Measurements from ENCODE around the gene CACNG3. TPM values are rescaled to one million over a fixed set of nuclear protein-coding genes. Genes with fewer than 3 reads are reported as not detected.

The CACNG3 gene
- total and polyA plus RNA-seq, 2 of the 4 experiments (the other 2 are of a cell fraction) = not detected

GRCh38 chr16:24344784-24345183 lies 88.6 kb downstream of the CACNG3 start:
- no peak overlapping the region for H2BK15ac ChIP-seq (ENCODE audit: low read depth, low read length)
- H3K4ac ChIP-seq (ENCODE audit: low read depth, low read length) = no peak overlapping the region
- H3K4me1 ChIP-seq (ENCODE audit: control insufficient read depth, insufficient read depth, low read length) = no peaks in the 10 kb centered on the region
- ATAC-seq (ENCODE audit: low read depth) = no peak
- H3K56ac ChIP-seq (ENCODE audit: extremely low read depth, insufficient read depth, low read length) = no peak overlapping the region
- no peaks in the 10 kb centered on the region for H3K27me3 ChIP-seq (ENCODE audit: control insufficient read depth, insufficient read depth, low read length)
- CTCF ChIA-PET = no interaction called here
- H3K36me3 ChIP-seq (ENCODE audit: control insufficient read depth, insufficient read depth, low read length) = no peaks in the 10 kb centered on the region
- BruUV-seq (replicated peaks) = no TSS peak
- H2BK20ac ChIP-seq (ENCODE audit: low read depth, low read length) = no peak overlapping the region
- no peak overlapping the region for H3K4me3 ChIP-seq (ENCODE audit: insufficient read depth, low read depth, low read length)
- TF ChIP-seq FOS (IDR thresholded peaks at IDR 0.05; ENCODE audit: low read depth, low read length) = no peak
- TF ChIP-seq CEBPB (IDR thresholded peaks at IDR 0.05; ENCODE audit: low read depth, low read length) = no peak
- TF ChIP-seq RFX5 (IDR thresholded peaks at IDR 0.05; ENCODE audit: low read depth, low read length) = no peak
- TF ChIP-seq RAD21 (IDR thresholded peaks at IDR 0.05; ENCODE audit: low read length) = no peak
- TF ChIP-seq RCOR1 (IDR thresholded peaks at IDR 0.05; ENCODE audit: insufficient replicate concordance, low read length) = no peak
- no peak for TF ChIP-seq BHLHE40 (IDR thresholded peaks at IDR 0.05; ENCODE audit: low read depth, low read length)
- no peak for TF ChIP-seq MXI1 (IDR thresholded peaks at IDR 0.05; ENCODE audit: borderline replicate concordance, low read depth, low read length)
- TF ChIP-seq NFE2L2 (IDR thresholded peaks at IDR 0.05; ENCODE audit: low read depth, low read length) = no peak
- TF ChIP-seq USF2 (IDR thresholded peaks at IDR 0.05; ENCODE audit: low read depth, low read length) = no peak
- TF ChIP-seq MAZ (IDR thresholded peaks at IDR 0.05; ENCODE audit: borderline replicate concordance, low read depth, low read length) = no peak
- no peak for TF ChIP-seq CHD1 (IDR thresholded peaks at IDR 0.05; ENCODE audit: low read depth, low read length)
- TF ChIP-seq CTCF (conservative IDR thresholded peaks at IDR 0.05; ENCODE audit: low read depth, low read length) = no peak
- TF ChIP-seq POLR2A (IDR thresholded peaks at IDR 0.05; ENCODE audit: low read depth, low read length) = no peak
- no peak for TF ChIP-seq SMC3 (IDR thresholded peaks at IDR 0.05; ENCODE audit: low read depth, low read length)
- TF ChIP-seq, protein P1, sequence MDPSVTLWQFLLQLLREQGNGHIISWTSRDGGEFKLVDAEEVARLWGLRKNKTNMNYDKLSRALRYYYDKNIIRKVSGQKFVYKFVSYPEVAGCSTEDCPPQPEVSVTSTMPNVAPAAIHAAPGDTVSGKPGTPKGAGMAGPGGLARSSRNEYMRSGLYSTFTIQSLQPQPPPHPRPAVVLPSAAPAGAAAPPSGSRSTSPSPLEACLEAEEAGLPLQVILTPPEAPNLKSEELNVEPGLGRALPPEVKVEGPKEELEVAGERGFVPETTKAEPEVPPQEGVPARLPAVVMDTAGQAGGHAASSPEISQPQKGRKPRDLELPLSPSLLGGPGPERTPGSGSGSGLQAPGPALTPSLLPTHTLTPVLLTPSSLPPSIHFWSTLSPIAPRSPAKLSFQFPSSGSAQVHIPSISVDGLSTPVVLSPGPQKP (IDR thresholded peaks at IDR 0.05; ENCODE audit: borderline replicate concordance, low read depth, low read length) = no peak
- TF ChIP-seq MAFK (IDR thresholded peaks at IDR 0.05; ENCODE audit: low read depth, low read length) = no peak
- H3K27ac ChIP-seq (ENCODE audit: insufficient read depth, low read length) = no peak overlapping the region
- no peak overlapping the region for H2BK120ac ChIP-seq (ENCODE audit: low read depth, low read length)
- no peak overlapping the region for H2AFZ ChIP-seq (replicated peaks; ENCODE audit: low read length, poor library complexity)
- no peak overlapping the region for H4K5ac ChIP-seq (ENCODE audit: low read depth, low read length)
- no peak overlapping the region for H2BK5ac ChIP-seq (ENCODE audit: low read depth, low read length, poor library complexity, severe bottlenecking)
- no CpG with 5 or more reads among the region's 2 CpGs for WGBS, 2 experiments (ENCODE audit: extremely low coverage in 2 of 2, insufficient read length in 1 of 2)
- H3K9ac ChIP-seq (ENCODE audit: low read depth, low read length) = no peak overlapping the region
- H2AK5ac ChIP-seq (ENCODE audit: low read depth, low read length) = no peak overlapping the region
- POLR2A ChIA-PET (ENCODE audit: unreplicated experiment) = no interaction called here
- H3K79me1 ChIP-seq (ENCODE audit: low read depth in 1 of 2, low read length in 2 of 2) = no peaks in the 10 kb centered on the region
- H2AK9ac ChIP-seq (replicated peaks; ENCODE audit: low read depth, low read length, poor library complexity) = no peak overlapping the region
- in situ Hi-C loops (cut with MboI; ENCODE audit: low sequenced_read_pairs) = no loop called here
- no peak overlapping the region for H3K23ac ChIP-seq (ENCODE audit: low read depth, low read length)
- no peak for DNase-seq
- H3K18ac ChIP-seq (ENCODE audit: low read depth, low read length) = no peak overlapping the region
- no peaks in the 10 kb centered on the region for H3K9me3 ChIP-seq (ENCODE audit: control insufficient read depth, insufficient read depth, low read length)
- H3K4me2 ChIP-seq (ENCODE audit: low read depth, low read length) = no peak overlapping the region
- H4K8ac ChIP-seq (ENCODE audit: low read depth in 2 of 2, low read length in 2 of 2) = no peak overlapping the region
- H4K91ac ChIP-seq (ENCODE audit: insufficient read depth, low read depth, low read length) = no peak overlapping the region
- no peaks in the 10 kb centered on the region for H3K9me1 ChIP-seq (ENCODE audit: insufficient read depth, low read length)
- intact Hi-C loops (cut with micrococcal nuclease) = no loop called here
- H3K14ac ChIP-seq (replicated peaks; ENCODE audit: low read depth, low read length) = no peak overlapping the region
- dilution Hi-C loops (cut with HindIII; ENCODE audit: low sequenced_read_pairs, unreplicated experiment) = no loop called here
- H4K20me1 ChIP-seq (ENCODE audit: insufficient read depth, low read length) = no peaks in the 10 kb centered on the region
